Loucy (cell line): ENCODE results near the gene EPAS1.

Experiments
- CTCF ChIP-seq: fragments of 200-600 bp; sonication (generic); conservative IDR thresholded peaks from 2 replicates; pipeline ENCODE4 v1.5.1; 2014; ENCODE audit warnings: mild to moderate bottlenecking, antibody characterized with exemption, low read length
- EZH2phosphoT487 ChIP-seq: fragments of 200-600 bp; IDR thresholded peaks from 2 replicates; pipeline ENCODE4 v1.6.1; 2018; ENCODE audit warnings: antibody characterized with exemption, mild to moderate bottlenecking, moderate library complexity, borderline replicate concordance

DNA sequence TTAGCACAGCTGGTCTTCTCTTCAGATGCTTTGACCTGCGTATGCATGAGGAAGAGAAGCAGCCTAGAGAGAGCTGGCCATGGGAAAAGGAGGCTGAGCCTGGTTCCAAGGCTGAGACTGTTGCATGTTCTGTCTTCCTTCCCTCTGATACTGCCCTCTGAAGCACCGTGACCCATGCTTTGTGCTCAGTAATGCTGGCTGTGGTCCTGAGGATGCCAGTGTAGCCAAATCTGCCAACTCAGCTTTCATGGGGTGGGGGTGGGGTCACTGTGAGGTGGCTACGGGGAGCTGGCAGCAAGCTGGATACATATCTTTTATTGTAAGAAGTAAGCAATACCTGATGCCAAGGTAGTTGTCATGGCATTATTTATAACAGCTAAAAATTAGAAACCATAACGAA is 41.5 kb downstream of the EPAS1 start:
- no peak for TF ChIP-seq CTCF
- TF ChIP-seq EZH2phosphoT487: no peak
